ENCODE measurements around the gene OSBP2. TPM values are rescaled to one million over a fixed set of nuclear protein-coding genes. Genes with fewer than 3 reads are reported as not detected.

OSBP2 gene
- total RNA-seq, 1 experiment from 2014 or later, result 7.1 TPM

GRCh38 chr22:30785527-30785926 is 90.9 kb downstream of the OSBP2 start:
- no peaks in the 10 kb centered on the region for H3K79me2 ChIP-seq (ENCODE audit: low read depth)
- H3K4me2 ChIP-seq, result no peak overlapping the region
- CTCF ChIA-PET, result no interaction called here
- no peaks in the 10 kb centered on the region for H3K27me3 ChIP-seq (ENCODE audit: insufficient read depth, low read depth)
- H3F3A ChIP-seq (ENCODE audit: insufficient read depth, low read depth), result peaks cover 16% of the 10 kb centered on the region; the same call in 1 of the 2 replicates
- no peak for DNase-seq
- TF ChIP-seq CTCF (conservative IDR thresholded peaks at IDR 0.05) (no peak), EZH2 (IDR thresholded peaks at IDR 0.05; ENCODE audit: low read depth) (no peak)
- intact Hi-C loops (cut with micrococcal nuclease; ENCODE audit: unreplicated experiment), result no loop called here
- no peaks in the 10 kb centered on the region for H3K9me2 ChIP-seq (ENCODE audit: insufficient read depth)
- no peak overlapping the region for H3K27ac ChIP-seq
- H2AFZ ChIP-seq, result no peak overlapping the region
- no peaks in the 10 kb centered on the region for H4K20me1 ChIP-seq (ENCODE audit: insufficient read depth)
- POLR2A ChIA-PET (ENCODE audit: unreplicated experiment), result no interaction called here
- no peak overlapping the region for H3K4me3 ChIP-seq
- no TSS peak for BruUV-seq (replicated peaks)
- H3K36me3 ChIP-seq (ENCODE audit: low read depth), result no peaks in the 10 kb centered on the region
- H3K9me3 ChIP-seq (ENCODE audit: insufficient read depth, low read depth), result no peaks in the 10 kb centered on the region
- H3K4me1 ChIP-seq (replicated peaks; ENCODE audit: insufficient read depth), result peaks cover 30% of the 10 kb centered on the region

GRCh38 chr22:30790366-30790765 is 95.7 kb downstream of the OSBP2 start:
- no peaks in the 10 kb centered on the region for H3K27me3 ChIP-seq (ENCODE audit: insufficient read depth, low read depth)
- no peak overlapping the region for H3K27ac ChIP-seq
- no peak for DNase-seq
- H3K9me3 ChIP-seq (ENCODE audit: insufficient read depth, low read depth), result no peaks in the 10 kb centered on the region
- TF ChIP-seq CTCF (conservative IDR thresholded peaks at IDR 0.05), result no peak
- TF ChIP-seq EZH2 (IDR thresholded peaks at IDR 0.05; ENCODE audit: low read depth), result no peak
- H3K4me1 ChIP-seq (replicated peaks; ENCODE audit: insufficient read depth), result no peaks in the 10 kb centered on the region
- no peaks in the 10 kb centered on the region for H3K9me2 ChIP-seq (ENCODE audit: insufficient read depth)
- H3K36me3 ChIP-seq (ENCODE audit: low read depth), result no peaks in the 10 kb centered on the region
- H3K4me3 ChIP-seq, result no peak overlapping the region
- no TSS peak for BruUV-seq (replicated peaks)
- no peaks in the 10 kb centered on the region for H4K20me1 ChIP-seq (ENCODE audit: insufficient read depth)
- H3F3A ChIP-seq (ENCODE audit: insufficient read depth, low read depth), result no peaks in the 10 kb centered on the region
- POLR2A ChIA-PET (ENCODE audit: unreplicated experiment), result interaction anchor here (0.9 kb wide), 1 partner anchor 136 kb away, joined by 5 read pairs; no protein-coding TSS in a partner anchor
- no peaks in the 10 kb centered on the region for H3K79me2 ChIP-seq (ENCODE audit: low read depth)
- intact Hi-C loops (cut with micrococcal nuclease; ENCODE audit: unreplicated experiment), result no loop called here
- no peak overlapping the region for H3K4me2 ChIP-seq
- H2AFZ ChIP-seq, result no peak overlapping the region
- CTCF ChIA-PET, result no interaction called here

GRCh38 chr22:30792456-30792855 is 97.8 kb downstream of the OSBP2 start:
- H3K9me3 ChIP-seq (ENCODE audit: insufficient read depth, low read depth), result no peaks in the 10 kb centered on the region
- no TSS peak for BruUV-seq (replicated peaks)
- intact Hi-C loops (cut with micrococcal nuclease; ENCODE audit: unreplicated experiment), result no loop called here
- H3K27ac ChIP-seq, result no peak overlapping the region
- H2AFZ ChIP-seq, result no peak overlapping the region
- no peaks in the 10 kb centered on the region for H3F3A ChIP-seq (ENCODE audit: insufficient read depth, low read depth)
- no peak for TF ChIP-seq CTCF (conservative IDR thresholded peaks at IDR 0.05)
- TF ChIP-seq EZH2 (IDR thresholded peaks at IDR 0.05; ENCODE audit: low read depth), result no peak
- no peaks in the 10 kb centered on the region for H3K36me3 ChIP-seq (ENCODE audit: low read depth)
- H3K79me2 ChIP-seq (ENCODE audit: low read depth), result no peaks in the 10 kb centered on the region
- no peak overlapping the region for H3K4me3 ChIP-seq
- no peaks in the 10 kb centered on the region for H3K4me1 ChIP-seq (replicated peaks; ENCODE audit: insufficient read depth)
- H4K20me1 ChIP-seq (ENCODE audit: insufficient read depth), result no peaks in the 10 kb centered on the region
- H3K27me3 ChIP-seq (ENCODE audit: insufficient read depth, low read depth), result no peaks in the 10 kb centered on the region
- no peak for DNase-seq
- H3K4me2 ChIP-seq, result no peak overlapping the region
- POLR2A ChIA-PET (ENCODE audit: unreplicated experiment), result no interaction called here
- CTCF ChIA-PET, result no interaction called here
- no peaks in the 10 kb centered on the region for H3K9me2 ChIP-seq (ENCODE audit: insufficient read depth)

Data from PC-9 (cell line).